Measurements from ENCODE around the gene GRB7. TPM values are rescaled to one million over a fixed set of nuclear protein-coding genes. Genes with fewer than 3 reads are reported as not detected.

GRB7 gene
- total and polyA plus RNA-seq, 10 of the 15 experiments (the other 5 are each of a cell fraction or from before 2014, with no cell fraction given) = 0.05 to 0.34 (median 0.19) TPM; not detected in 4

GRCh38 chr17:39757176-39757662, 19.5 kb downstream of the GRB7 start:
- Histone ChIP-seq H3K4me2 (ENCODE audit: control insufficient read depth, insufficient read depth) (peak overlapping the region; percentile 34), H3K4me1 (ENCODE audit: control insufficient read depth, insufficient read depth, low read length) (peaks cover 74% of the 10 kb centered on the region), H2AFZ (ENCODE audit: control insufficient read depth, low read depth, low read length) (no peak overlapping the region), H3K27ac (ENCODE audit: control insufficient read depth, insufficient read depth) (peak overlapping the region; percentile 96), H3K9me3 (replicated peaks; ENCODE audit: control insufficient read depth, insufficient read depth, low read length) (no peaks in the 10 kb centered on the region), H4K20me1 (ENCODE audit: control insufficient read depth, insufficient read depth) (no peaks in the 10 kb centered on the region; the same call in 1 of the 2 replicates), H3K36me3 (ENCODE audit: control insufficient read depth in 2 of 2, insufficient read depth in 2 of 2, low read length in 1 of 2) (peaks cover 4 to 16% of the 10 kb centered on the region in 2 experiments), H3K27me3 (replicated peaks in 1 of 2; ENCODE audit: control insufficient read depth in 2 of 2, insufficient read depth in 2 of 2, low read length in 1 of 2) (no peaks in the 10 kb centered on the region), H3K4me3 (no peak overlapping the region), H3K79me2 (ENCODE audit: control insufficient read depth, insufficient read depth, low read length) (peaks cover 37% of the 10 kb centered on the region), H3K9ac (ENCODE audit: control insufficient read depth, insufficient read depth, low read length) (peak overlapping the region; percentile 20; the same call in 1 of the 2 replicates)
- DNase-seq (ENCODE audit: low read depth, low spot score) = no peak
- BruUV-seq (replicated peaks) = no TSS peak
- ChIA-PET POLR2A (interaction anchor here (1.0 to 2.9 kb wide), 10 partner anchors 8 to 367 kb away, joined by 3 to 32 read pairs (median 6); no protein-coding TSS in a partner anchor), CTCF (interaction anchor here (0.7 to 5.0 kb wide), 10 partner anchors 13 to 134 kb away, joined by 3 to 39 read pairs (median 14); partner anchors contain the start of gene MIEN1), SMC1A (ENCODE audit: uncharacterized antibody, unreplicated experiment) (interaction anchor here (1.0 to 4.6 kb wide), 10 partner anchors 9 to 106 kb away, joined by 3 to 50 read pairs (median 22); partner anchors contain the start of genes IKZF3 and MIEN1), RAD21 (ENCODE audit: unreplicated experiment) (interaction anchor here (2.8 to 3.8 kb wide), 10 partner anchors 8 to 108 kb away, joined by 12 to 57 read pairs (median 20); partner anchors contain the start of gene IKZF3)
- TF ChIP-seq MYC (IDR thresholded peaks at IDR 0.05; ENCODE audit: insufficient read depth, insufficient read length, insufficient replicate concordance, low read length, severe bottlenecking) (no peak), RAD21 (IDR thresholded peaks at IDR 0.05; ENCODE audit: insufficient read depth, low read depth, low read length) (no peak), NFIC (IDR thresholded peaks at IDR 0.05; ENCODE audit: low read depth, low read length) (peak; percentile 29; the same call in 1 of the 2 replicates)
- intact Hi-C loops (cut with micrococcal nuclease; ENCODE audit: unreplicated experiment) (loop anchor here (5.0 kb wide), 3 partner anchors 35 to 225 kb away; partner anchors contain the start of genes LRRC3C, ORMDL3 and PSMD3), in situ Hi-C loops (cut with MboI) (loop anchor here (5.0 kb wide), 1 partner anchor 105 kb away; the partner anchor contains the start of gene IKZF3)
- no peak for FAIRE-seq
- no peak for ATAC-seq
- 43% methylated on average over 4 of the region's 4 CpGs for WGBS (ENCODE audit: insufficient coverage, insufficient replicate concordance, low lambda C conversion rate, missing lambda C conversion rate)
